Neural cell (in vitro differentiated cells): ENCODE data around the gene SALL4. TPM values are rescaled to one million over a fixed set of nuclear protein-coding genes. Genes with fewer than 3 reads are reported as not detected.

ENCODE experiments used
- H2AFZ ChIP-seq: fragments of 200-600, 300-800 bp; sonication (generic), shearing (Covaris generic); 2 replicates; pipeline ENCODE4 v1.6.0; 2014; ENCODE audit warnings: low read depth, mild to moderate bottlenecking, antibody characterized with exemption, low read length, moderate library complexity
- H3F3A ChIP-seq: fragments of 200-600 bp; shearing (Covaris generic); 2 replicates; pipeline ENCODE4 v1.6.1; 2016; ENCODE audit warnings: mild to moderate bottlenecking, moderate library complexity, mixed read lengths, antibody characterized with exemption, low read length; ENCODE audit not compliant: insufficient read depth, poor library complexity, severe bottlenecking
- H3K27ac ChIP-seq: fragments of 200-600, 300-800 bp; sonication (generic), shearing (Covaris generic); 2 replicates; pipeline ENCODE4 v1.5.1; 2014; ENCODE audit warnings: mild to moderate bottlenecking, low read length, moderate library complexity
- H3K27me3 ChIP-seq: fragments of 300-800, 200-600 bp; sonication (generic), shearing (Covaris generic); 2 replicates; pipeline ENCODE4 v1.6.0; 2014; ENCODE audit warnings: mild to moderate bottlenecking, low read depth, low read length, moderate library complexity; ENCODE audit not compliant: insufficient read depth
- H3K36me3 ChIP-seq: fragments of 300-800, 200-600 bp; sonication (generic), shearing (Covaris generic); 2 replicates; pipeline ENCODE4 v1.5.1; 2014; ENCODE audit warnings: mild to moderate bottlenecking, antibody characterized with exemption, low read length, moderate library complexity; ENCODE audit not compliant: insufficient read depth
- H3K4me2 ChIP-seq: fragments of 300-800, 200-600 bp; sonication (generic), shearing (Covaris generic); 2 replicates; pipeline ENCODE4 v1.6.0; 2014; ENCODE audit warnings: mild to moderate bottlenecking, low read length
- H3K4me3 ChIP-seq: fragments of 300-800, 200-600 bp; sonication (generic), shearing (Covaris generic); 2 replicates; pipeline ENCODE4 v1.5.1; 2014; ENCODE audit warnings: mild to moderate bottlenecking, low read length, moderate library complexity
- H3K79me2 ChIP-seq: fragments of 200-600 bp; shearing (Covaris generic); replicated peaks from 2 replicates; pipeline ENCODE4 v1.6.0; 2014; ENCODE audit warnings: mild to moderate bottlenecking, low read length, moderate library complexity; ENCODE audit not compliant: insufficient read depth
- H3K9ac ChIP-seq: fragments of 300-800, 200-600 bp; sonication (generic), shearing (Covaris generic); 2 replicates; pipeline ENCODE4 v1.6.1; 2016; ENCODE audit warnings: mild to moderate bottlenecking, low read length, mixed read lengths
- H3K9me2 ChIP-seq: fragments of 200-600 bp; shearing (Covaris generic); 2 replicates; pipeline ENCODE4 v1.6.1; 2016; ENCODE audit warnings: mild to moderate bottlenecking, low read length, mixed read lengths; ENCODE audit not compliant: insufficient read depth
- H3K9me3 ChIP-seq: fragments of 200-600, 300-800 bp; sonication (generic), shearing (Covaris generic); 2 replicates; pipeline ENCODE4 v1.6.1; 2016; ENCODE audit warnings: mild to moderate bottlenecking, mixed run types, low read length, moderate library complexity, mixed read lengths
- H4K20me1 ChIP-seq: fragments of 200-600 bp; shearing (Covaris generic); 2 replicates; pipeline ENCODE4 v1.6.1; 2016; ENCODE audit warnings: mild to moderate bottlenecking, mixed run types; ENCODE audit not compliant: insufficient read depth
- CTCF ChIP-seq: fragments of 450-650 bp; IDR thresholded peaks from 2 replicates; pipeline ENCODE4 v1.5.1; 2014; ENCODE audit warnings: antibody characterized with exemption, mild to moderate bottlenecking, moderate library complexity; ENCODE audit not compliant: poor library complexity, severe bottlenecking
- EP300 ChIP-seq: fragments of 450-650 bp; conservative IDR thresholded peaks from 2 replicates; pipeline ENCODE4 v1.6.1; 2014; ENCODE audit warnings: antibody characterized with exemption, mild to moderate bottlenecking, moderate library complexity; ENCODE audit not compliant: poor library complexity, severe bottlenecking
- EZH2 ChIP-seq: fragments of 200-600, 300-800 bp; shearing (Covaris generic), sonication (generic); IDR thresholded peaks from 2 replicates; pipeline ENCODE4 v1.6.1; 2014; ENCODE audit warnings: antibody characterized with exemption, low read length, borderline replicate concordance, mild to moderate bottlenecking; ENCODE audit not compliant: insufficient read depth, poor library complexity, severe bottlenecking
- MXI1 ChIP-seq: fragments of 450-650 bp; conservative IDR thresholded peaks from 2 replicates; pipeline ENCODE4 v1.6.1; 2014; ENCODE audit warnings: antibody characterized with exemption, mild to moderate bottlenecking; ENCODE audit not compliant: poor library complexity, severe bottlenecking
- POLR2AphosphoS5 ChIP-seq: IDR thresholded peaks from 2 replicates; pipeline ENCODE4 v1.6.1; 2012
- RAD21 ChIP-seq: fragments of 450-650 bp; conservative IDR thresholded peaks from 2 replicates; pipeline ENCODE4 v1.6.1; 2014; ENCODE audit warnings: antibody characterized with exemption, mild to moderate bottlenecking, moderate library complexity
- REST ChIP-seq: IDR thresholded peaks from 2 replicates; pipeline ENCODE4 v1.6.1; 2012; ENCODE audit warnings: borderline replicate concordance
- SMC3 ChIP-seq: fragments of 450-650 bp; conservative IDR thresholded peaks from 2 replicates; pipeline ENCODE4 v1.6.1; 2014; ENCODE audit warnings: antibody characterized with exemption, mild to moderate bottlenecking, moderate library complexity; ENCODE audit not compliant: poor library complexity
- TAF1 ChIP-seq: IDR thresholded peaks from 2 replicates; pipeline ENCODE4 v1.6.1; 2012; ENCODE audit warnings: low read depth
- polyA plus RNA-seq: library from polyadenylated mRNA; depleted of rRNA; stranded (reverse); fragments of >200 nt; gene quantifications from 2 replicates; pipeline ENCODE4 v1.2.3, GENCODE V29; 2014

SALL4 gene
- polyA plus RNA-seq, 1 donor from 2014 or later, result 1.4 TPM

GRCh38 chr20:51832276-51832675, 30.0 kb upstream of the SALL4 start:
- Histone ChIP-seq H3K36me3 (no peaks in the 10 kb centered on the region), H3K27me3 (no peaks in the 10 kb centered on the region), H3K27ac (no peak overlapping the region), H2AFZ (no peak overlapping the region), H3K4me3 (no peak overlapping the region), H3F3A (no peaks in the 10 kb centered on the region), H3K9me2 (no peaks in the 10 kb centered on the region), H3K79me2 (no peaks in the 10 kb centered on the region), H3K4me2 (no peak overlapping the region), H3K9ac (no peak overlapping the region), H4K20me1 (no peaks in the 10 kb centered on the region), H3K9me3 (no peaks in the 10 kb centered on the region)
- TF ChIP-seq MXI1 (no peak), EZH2 (no peak), RAD21 (no peak), SMC3 (no peak), TAF1 (no peak), CTCF (no peak), POLR2AphosphoS5 (no peak), EP300 (no peak), REST (no peak)

GRCh38 chr20:51831866-51832265, 29.5 kb upstream of the SALL4 start:
- no peak overlapping the region for H3K4me2 ChIP-seq
- no peaks in the 10 kb centered on the region for H3K9me2 ChIP-seq
- H3K27me3 ChIP-seq, result no peaks in the 10 kb centered on the region
- H4K20me1 ChIP-seq, result no peaks in the 10 kb centered on the region
- no peaks in the 10 kb centered on the region for H3K9me3 ChIP-seq
- H3K4me3 ChIP-seq, result no peak overlapping the region
- no peak overlapping the region for H3K9ac ChIP-seq
- H2AFZ ChIP-seq, result no peak overlapping the region
- H3K79me2 ChIP-seq, result no peaks in the 10 kb centered on the region
- no peaks in the 10 kb centered on the region for H3F3A ChIP-seq
- no peak overlapping the region for H3K27ac ChIP-seq
- no peaks in the 10 kb centered on the region for H3K36me3 ChIP-seq
- no peak for TF ChIP-seq TAF1
- no peak for TF ChIP-seq EP300
- TF ChIP-seq CTCF, result no peak
- TF ChIP-seq SMC3, result no peak
- no peak for TF ChIP-seq MXI1
- TF ChIP-seq EZH2, result no peak
- no peak for TF ChIP-seq POLR2AphosphoS5
- TF ChIP-seq REST, result no peak
